IMR-90 (cell line): ENCODE data around the gene BRSK1. TPM values are rescaled to one million over a fixed set of nuclear protein-coding genes. Genes with fewer than 3 reads are reported as not detected.

Experiments used
- ATAC-seq: fragments of 200-7000 bp; cut with Tn5 transposase; 2 replicates; pipeline ENCODE4 v1.9.1; 2020; ENCODE audit warnings: low read depth, mild to moderate bottlenecking, moderate library complexity
- BruUV-seq: library from RNA; stranded (reverse); fragments of 400-500 nt; replicated peaks from 2 replicates; lab custom pipeline; 2021; lab: Mats Ljungman, UMichigan
- CTCF ChIA-PET: fragments of 300-600 bp; formaldehyde crosslinking; extraction: SDS; loops from one replicate; lab custom pipeline; 2021; ENCODE audit warnings: antibody characterized with exemption; lab: Yijun Ruan, JAX
- POLR2A ChIA-PET: fragments of 300-600 bp; sonication (Branson Sonifier 250); formaldehyde crosslinking; loops from one replicate; lab custom pipeline; 2022; ENCODE audit warnings: antibody characterized with exemption; ENCODE audit not compliant: unreplicated experiment; lab: Charles Lee
- DNase-seq: peaks from one replicate; pipeline ENCODE4 v3.0.0; 2013
- H2AFZ ChIP-seq: replicated peaks from 2 replicates; pipeline ENCODE3; 2013; ENCODE audit warnings: low read length, mild to moderate bottlenecking; ENCODE audit not compliant: poor library complexity
- H2AK5ac ChIP-seq: 2 replicates; pipeline ENCODE4 v1.6.1; 2013; ENCODE audit warnings: low read depth, low read length, inconsistent platforms
- H2AK9ac ChIP-seq: replicated peaks from 2 replicates; pipeline ENCODE3; 2013; ENCODE audit warnings: mild to moderate bottlenecking, low read depth, low read length, moderate library complexity; ENCODE audit not compliant: poor library complexity
- H2BK120ac ChIP-seq: 2 replicates; pipeline ENCODE4 v1.6.1; 2013; ENCODE audit warnings: low read depth, low read length, inconsistent platforms
- H2BK15ac ChIP-seq: 3 replicates; pipeline ENCODE4 v1.6.1; 2013; ENCODE audit warnings: low read depth, low read length, inconsistent platforms
- H2BK20ac ChIP-seq: 2 replicates; pipeline ENCODE4 v1.6.1; 2013; ENCODE audit warnings: low read depth, mild to moderate bottlenecking, inconsistent platforms, low read length, moderate library complexity
- H2BK5ac ChIP-seq: 2 replicates; pipeline ENCODE4 v1.6.1; 2013; ENCODE audit warnings: mild to moderate bottlenecking, low read depth, low read length, inconsistent platforms; ENCODE audit not compliant: poor library complexity, severe bottlenecking
- H3K14ac ChIP-seq: replicated peaks from 2 replicates; pipeline ENCODE4 v1.6.1; 2013; ENCODE audit warnings: low read depth, low read length, inconsistent platforms
- H3K18ac ChIP-seq: 2 replicates; pipeline ENCODE4 v1.6.1; 2013; ENCODE audit warnings: low read depth, low read length, control low read depth
- H3K23ac ChIP-seq: 2 replicates; pipeline ENCODE4 v1.6.1; 2013; ENCODE audit warnings: low read depth, low read length, inconsistent platforms
- H3K27ac ChIP-seq: 2 replicates; pipeline ENCODE4 v1.5.1; 2013; ENCODE audit warnings: mild to moderate bottlenecking, control low read depth, low read length; ENCODE audit not compliant: insufficient read depth
- H3K27me3 ChIP-seq: 2 replicates; pipeline ENCODE4 v1.6.1; 2013; ENCODE audit warnings: low read length; ENCODE audit not compliant: control insufficient read depth, insufficient read depth
- H3K36me3 ChIP-seq: 2 replicates; pipeline ENCODE4 v1.6.1; 2013; ENCODE audit warnings: low read length, mixed read lengths; ENCODE audit not compliant: control insufficient read depth, insufficient read depth
- H3K4ac ChIP-seq: 2 replicates; pipeline ENCODE4 v1.6.1; 2013; ENCODE audit warnings: low read depth, low read length, inconsistent platforms
- H3K4me1 ChIP-seq: 2 replicates; pipeline ENCODE4 v1.6.1; 2013; ENCODE audit warnings: low read length, mixed read lengths; ENCODE audit not compliant: control insufficient read depth, insufficient read depth
- H3K4me2 ChIP-seq: 2 replicates; pipeline ENCODE4 v1.6.1; 2013; ENCODE audit warnings: low read depth, mild to moderate bottlenecking, control low read depth, low read length, moderate library complexity
- H3K4me3 ChIP-seq: 2 replicates; pipeline ENCODE4 v1.5.1; 2013; ENCODE audit warnings: low read depth, mild to moderate bottlenecking, control low read depth, low read length, moderate library complexity; ENCODE audit not compliant: insufficient read depth
- H3K56ac ChIP-seq: 2 replicates; pipeline ENCODE4 v1.6.1; 2013; ENCODE audit warnings: low read length, inconsistent platforms; ENCODE audit not compliant: insufficient read depth; ENCODE audit errors: extremely low read depth
- H3K79me1 ChIP-seq, 2 experiments: 2 replicates each; pipeline ENCODE4 v1.6.1; 2013; ENCODE audit warnings: low read length in 2 of 2, inconsistent platforms in 1 of 2, low read depth in 1 of 2
- H3K9ac ChIP-seq: 2 replicates; pipeline ENCODE4 v1.6.1; 2013; ENCODE audit warnings: low read depth, low read length, control low read depth
- H3K9me1 ChIP-seq: 2 replicates; pipeline ENCODE4 v1.6.1; 2013; ENCODE audit warnings: low read length, inconsistent platforms; ENCODE audit not compliant: insufficient read depth
- H3K9me3 ChIP-seq: 2 replicates; pipeline ENCODE4 v1.6.1; 2013; ENCODE audit warnings: low read length; ENCODE audit not compliant: control insufficient read depth, insufficient read depth
- H4K20me1 ChIP-seq: 2 replicates; pipeline ENCODE4 v1.6.1; 2013; ENCODE audit warnings: low read length, inconsistent platforms; ENCODE audit not compliant: insufficient read depth
- H4K5ac ChIP-seq: 2 replicates; pipeline ENCODE4 v1.6.1; 2013; ENCODE audit warnings: mild to moderate bottlenecking, low read depth, low read length, control low read depth
- H4K8ac ChIP-seq, 2 experiments: 2 replicates each; pipeline ENCODE4 v1.6.1; 2013; ENCODE audit warnings: low read depth in 2 of 2, low read length in 2 of 2, control low read depth in 1 of 2, inconsistent platforms in 1 of 2
- H4K91ac ChIP-seq: 2 replicates; pipeline ENCODE4 v1.6.1; 2013; ENCODE audit warnings: low read depth, low read length, inconsistent platforms; ENCODE audit not compliant: insufficient read depth
- CHD1 ChIP-seq: IDR thresholded peaks from 2 replicates; pipeline ENCODE4 v1.6.1; 2012; ENCODE audit warnings: low read depth, low read length, improper control_type of control experiment
- ELK1 ChIP-seq: fragments of 150-350 bp; IDR thresholded peaks from 2 replicates; pipeline ENCODE4 v1.6.1; 2016; ENCODE audit warnings: low read depth, mild to moderate bottlenecking, low read length, moderate library complexity, borderline replicate concordance
- FOS ChIP-seq: fragments of 150-350 bp; IDR thresholded peaks from 2 replicates; pipeline ENCODE4 v1.6.1; 2016; ENCODE audit warnings: low read depth, low read length
- MAFK ChIP-seq: IDR thresholded peaks from 2 replicates; pipeline ENCODE4 v1.6.1; 2012; ENCODE audit warnings: low read depth, low read length, improper control_type of control experiment
- NFE2L2 ChIP-seq: fragments of 150-350 bp; IDR thresholded peaks from 2 replicates; pipeline ENCODE4 v1.6.1; 2016; ENCODE audit warnings: low read depth, mild to moderate bottlenecking, low read length
- POLR2A ChIP-seq: IDR thresholded peaks from 2 replicates; pipeline ENCODE4 v1.6.1; 2012; ENCODE audit warnings: mild to moderate bottlenecking, low read depth, low read length
- RCOR1 ChIP-seq: IDR thresholded peaks from 2 replicates; pipeline ENCODE4 v1.6.1; 2012; ENCODE audit warnings: mild to moderate bottlenecking, low read length, improper control_type of control experiment; ENCODE audit not compliant: insufficient replicate concordance
- SMC3 ChIP-seq: fragments of 150-350 bp; IDR thresholded peaks from 2 replicates; pipeline ENCODE4 v1.6.1; 2016; ENCODE audit warnings: low read depth, mild to moderate bottlenecking, antibody characterized with exemption, low read length, moderate library complexity
- WGBS, 2 experiments: methylation state at CpG; one replicate each; pipeline versions ENCODE4 v1.1.5 to v1.1.7; 2013; ENCODE audit warnings: missing lambda C conversion rate in 2 of 2; ENCODE audit not compliant: insufficient read length in 1 of 2; ENCODE audit errors: extremely low coverage in 2 of 2; 5-methylcytosine and 5-hydroxymethylcytosine counted together
- dilution Hi-C: fragments of 300-500 bp; cut with HindIII; formaldehyde crosslinking; loops from one replicate; pipeline ENCODE4 v1.14.3; 2018; ENCODE audit warnings: low sequenced_read_pairs; ENCODE audit not compliant: unreplicated experiment
- in situ Hi-C: fragments of 300-500 bp; cut with MboI; formaldehyde crosslinking; loops from 3 replicates; pipeline ENCODE4 v1.14.3; 2019; ENCODE audit warnings: low sequenced_read_pairs, inconsistent platforms, mixed read lengths
- intact Hi-C: fragments of 100-400 bp; cut with micrococcal nuclease; formaldehyde crosslinking; loops from 2 replicates; pipeline ENCODE4 v1.10.0; 2022
- polyA plus RNA-seq, 3 experiments: library from polyadenylated mRNA; depleted of rRNA; stranded (reverse); fragments of >200 nt; gene quantifications; 2 replicates each; pipeline ENCODE4 v1.2.3, GENCODE V29; 2012; ENCODE audit warnings: low replicate concordance in 1 of 3
- total RNA-seq: library from RNA; depleted of rRNA; stranded (reverse); fragments of >200 nt; gene quantifications from 2 replicates; pipeline ENCODE4 v1.2.3, GENCODE V29; 2012

BRSK1 gene
- total and polyA plus RNA-seq, 2 of the 4 experiments (the other 2 are of a cell fraction), result 2.5 to 22.3 TPM

DNA sequence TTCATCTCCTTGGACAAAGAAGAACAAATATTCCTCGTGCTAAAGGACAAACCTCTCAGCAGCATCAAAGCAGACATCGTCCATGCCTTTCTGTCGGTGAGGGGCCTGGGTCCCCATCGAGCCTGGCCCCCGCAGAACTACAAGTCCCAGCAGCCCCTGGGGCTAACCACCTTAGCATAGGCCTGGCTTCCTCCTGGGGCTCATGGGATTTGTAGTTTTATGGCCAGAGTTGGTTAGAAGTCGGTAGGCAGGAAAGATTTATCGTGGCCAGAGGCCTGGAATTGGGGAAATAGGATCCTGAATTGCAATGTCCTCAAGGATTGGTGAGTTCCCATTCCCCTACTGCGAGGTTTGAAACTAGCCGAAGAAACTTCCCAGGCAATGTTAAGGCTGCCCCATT is 21.7 kb downstream of the BRSK1 start:
- Histone ChIP-seq H3K9me3 (no peaks in the 10 kb centered on the region; the same call in 1 of the 2 replicates), H3K4ac (no peak overlapping the region), H4K20me1 (no peaks in the 10 kb centered on the region), H2BK5ac (no peak overlapping the region), H3K79me1 (no peaks in the 10 kb centered on the region), H3K4me2 (no peak overlapping the region), H3K9ac (no peak overlapping the region), H3K27ac (no peak overlapping the region), H3K9me1 (no peaks in the 10 kb centered on the region), H3K4me1 (no peaks in the 10 kb centered on the region), H3K36me3 (peaks cover 49% of the 10 kb centered on the region), H4K8ac (no peak overlapping the region; a peak in 1 of 4 replicates), H2BK120ac (no peak overlapping the region), H3K27me3 (no peaks in the 10 kb centered on the region), H3K23ac (no peak overlapping the region), H2AFZ (no peak overlapping the region), H4K5ac (no peak overlapping the region), H3K4me3 (no peak overlapping the region), H3K18ac (no peak overlapping the region), H2BK15ac (no peak overlapping the region), H2AK5ac (no peak overlapping the region), H4K91ac (no peak overlapping the region), H2BK20ac (no peak overlapping the region), H2AK9ac (peak overlapping the region; percentile 19), H3K56ac (no peak overlapping the region), H3K14ac (no peak overlapping the region)
- ATAC-seq (no peak), DNase-seq (no peak)
- no TSS peak for BruUV-seq
- no peak for TF ChIP-seq CHD1
- no peak for TF ChIP-seq NFE2L2
- no peak for TF ChIP-seq MAFK
- TF ChIP-seq SMC3, result no peak
- no peak for TF ChIP-seq RCOR1
- no peak for TF ChIP-seq ELK1
- TF ChIP-seq POLR2A, result no peak
- no peak for TF ChIP-seq FOS
- in situ Hi-C loops, result no loop called here
- ChIA-PET CTCF (no interaction called here), POLR2A (no interaction called here)
- no CpG with 5 or more reads among the region's 9 CpGs for WGBS, 2 experiments
- intact Hi-C loops, result no loop called here
- dilution Hi-C loops, result no loop called here
